Stimulated activated CD8-positive, alpha-beta memory T cell treated with anti-CD3 and anti-CD28 coated beads, Interleukin-4, amount 100 ng/mL, for 1 hour (primary cell): ENCODE measurements around the gene ART4.

Experiments used
- DNase-seq, 2 donors: peaks; one replicate each; pipeline ENCODE4 v3.0.0-alpha.2; 2020; ENCODE audit warnings: low read depth in 2 of 2, low spot score in 1 of 2

ART4 gene

DNA sequence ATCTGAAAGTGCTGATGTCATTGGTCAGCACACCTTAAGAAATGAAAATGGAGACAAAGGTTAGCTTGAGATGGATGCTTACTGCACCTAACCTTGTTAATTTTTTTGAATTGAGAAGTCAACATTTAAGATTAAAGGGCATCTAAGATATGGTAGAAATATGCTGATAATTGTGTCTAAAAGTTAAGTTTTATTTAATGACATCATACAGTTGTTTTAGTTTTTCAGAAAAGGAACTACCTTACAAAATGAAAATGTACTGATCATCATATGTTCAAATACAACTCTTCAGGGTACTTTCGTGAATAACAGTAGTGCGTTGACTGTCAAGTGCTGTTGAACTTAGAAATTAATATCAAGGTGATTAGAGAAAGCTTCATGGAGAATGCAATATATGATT, 31.8 kb downstream of the ART4 start:
- DNase-seq = no peak

DNA sequence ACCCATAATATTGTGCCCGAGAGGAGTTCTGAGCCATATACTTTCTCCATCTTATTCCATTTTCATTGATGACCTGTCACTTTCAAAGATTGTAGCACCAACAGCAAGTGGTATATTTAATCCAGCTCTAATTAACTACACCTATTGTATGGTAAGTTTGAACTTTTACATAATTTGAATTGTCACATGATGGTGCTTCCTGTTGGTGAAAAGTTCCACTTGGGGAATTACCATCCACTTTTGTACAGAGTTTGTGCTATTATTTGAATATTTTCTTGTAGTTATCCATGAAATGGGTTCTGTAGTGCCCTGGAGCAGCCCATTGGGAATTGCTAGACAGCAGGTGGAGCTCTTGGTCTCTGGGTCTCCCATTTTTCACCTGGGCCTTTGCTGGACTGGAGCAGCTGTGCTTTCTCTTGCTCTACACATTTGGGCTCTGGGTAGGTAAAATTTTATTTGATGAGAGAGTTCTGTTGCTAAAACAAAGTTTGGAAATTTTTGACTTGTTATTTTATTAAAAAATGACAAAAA, 32.3 kb downstream of the ART4 start:
- DNase-seq = no peak

DNA sequence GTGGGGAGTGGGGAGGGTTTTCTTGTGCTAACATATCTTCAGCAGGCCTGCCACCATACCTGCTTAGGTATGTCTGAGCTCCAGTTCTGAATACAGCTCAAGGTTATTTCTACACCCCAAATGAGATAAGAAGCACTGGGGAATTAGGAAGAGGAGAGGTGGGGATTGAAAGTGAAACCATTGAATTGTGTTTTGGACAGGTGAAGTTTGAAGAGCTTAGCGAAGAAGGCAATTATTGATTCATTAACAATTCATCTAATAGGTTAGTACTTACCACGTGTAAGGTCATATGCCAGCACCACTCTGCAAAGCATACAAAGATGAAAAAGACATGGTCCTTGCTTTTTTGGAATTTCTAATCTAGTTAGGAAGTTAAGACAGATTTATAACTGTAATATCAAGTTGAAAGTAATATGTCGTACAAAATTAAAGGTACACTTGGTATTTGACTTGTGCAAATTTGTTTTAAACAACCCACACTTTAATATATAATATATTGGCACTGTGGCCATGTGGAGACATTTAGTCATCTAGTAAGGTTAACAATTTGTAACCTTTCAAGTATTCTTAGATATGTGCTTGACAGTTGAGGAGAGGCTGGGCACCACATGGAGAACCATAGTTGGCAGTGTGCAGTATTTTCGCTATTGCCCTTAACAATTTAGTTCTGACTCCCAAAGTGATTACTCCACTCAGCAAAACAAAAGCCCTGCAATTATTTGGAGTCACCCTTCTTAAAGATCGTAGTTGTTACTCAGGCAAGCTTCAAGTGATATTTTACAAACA, 33.0 kb downstream of the ART4 start:
- no peak for DNase-seq

DNA sequence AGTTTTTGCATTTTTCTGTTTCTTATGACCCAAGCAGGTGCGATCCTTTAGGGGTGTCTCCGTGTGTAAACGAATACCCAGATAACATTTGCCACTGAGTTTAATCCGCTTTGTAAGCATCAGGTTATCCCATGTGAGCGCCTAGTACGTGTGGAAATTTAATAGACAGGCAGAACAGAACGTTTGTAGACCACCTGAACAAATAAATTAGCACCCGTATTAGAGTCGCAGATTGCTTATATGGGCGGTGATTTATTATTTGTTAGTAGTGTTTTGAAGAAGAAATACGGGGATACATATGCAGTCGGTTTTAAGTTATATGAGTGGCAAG, 39.5 kb downstream of the ART4 start:
- no peak for DNase-seq

DNA sequence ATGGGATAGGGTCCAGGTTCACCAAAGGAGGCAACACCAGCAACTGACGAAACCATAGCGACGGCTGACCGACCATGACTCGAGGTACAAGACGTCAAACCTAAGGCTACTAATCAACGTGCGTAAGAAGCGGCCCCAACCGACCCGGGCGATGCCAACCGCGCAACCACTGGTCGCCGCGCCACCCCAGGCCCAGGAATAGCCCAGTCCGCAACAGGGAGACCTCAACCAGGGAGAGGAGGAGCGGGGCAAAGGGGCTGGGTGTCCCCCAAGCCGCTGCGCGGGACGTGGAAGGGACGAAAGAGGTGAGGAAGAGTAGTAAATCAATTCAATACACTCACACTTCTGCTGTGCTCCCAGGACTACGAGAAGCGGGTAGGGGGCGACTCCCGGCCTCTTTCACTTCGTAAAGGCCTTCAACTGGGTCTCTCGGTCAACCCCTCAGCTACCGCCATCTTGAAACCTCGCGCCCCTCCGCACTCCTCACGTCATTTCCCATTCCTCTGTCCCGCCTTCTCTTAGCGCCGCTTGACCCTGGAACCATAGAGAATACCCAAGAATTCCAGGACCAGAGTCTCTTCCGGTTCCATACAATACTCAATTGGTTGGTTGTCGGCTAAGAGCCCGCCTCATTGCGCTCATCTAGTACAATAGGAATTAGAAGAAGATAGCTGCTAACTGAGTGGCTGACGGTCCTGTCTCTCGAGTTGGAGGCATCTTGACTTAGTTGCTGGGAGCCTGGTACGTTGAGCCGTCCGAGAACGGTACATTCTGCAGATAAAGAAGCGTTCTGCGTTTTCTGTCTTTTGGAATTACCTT, 40.1 kb downstream of the ART4 start, which contains the start of the genes C12orf60 and WBP11:
Gene C12orf60 (plus strand): TSS at position 660 of the 819 bp plus-strand sequence. CDS start 19,266 bp downstream, outside the sequence.
Gene WBP11 (minus strand): TSS at position 468 of the 819 bp plus-strand sequence. CDS start 2,095 bp downstream, outside the sequence.
- DNase-seq = peak; percentile 69 to 73

DNA sequence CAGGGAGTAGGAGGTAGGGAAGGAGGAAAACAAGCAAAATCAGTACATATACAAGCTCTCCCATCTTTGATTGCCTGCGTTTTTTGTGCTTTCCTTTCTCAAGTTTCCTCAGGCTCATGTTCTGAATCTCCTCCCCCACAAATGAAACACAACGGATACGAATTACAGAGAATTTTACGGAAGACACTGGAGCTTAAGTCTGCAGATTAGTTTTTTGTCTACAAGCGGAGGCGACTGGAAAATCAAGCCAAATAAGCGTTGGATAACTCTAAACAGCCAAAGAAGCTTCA, 40.7 kb downstream of the ART4 start:
- DNase-seq = no peak

DNA sequence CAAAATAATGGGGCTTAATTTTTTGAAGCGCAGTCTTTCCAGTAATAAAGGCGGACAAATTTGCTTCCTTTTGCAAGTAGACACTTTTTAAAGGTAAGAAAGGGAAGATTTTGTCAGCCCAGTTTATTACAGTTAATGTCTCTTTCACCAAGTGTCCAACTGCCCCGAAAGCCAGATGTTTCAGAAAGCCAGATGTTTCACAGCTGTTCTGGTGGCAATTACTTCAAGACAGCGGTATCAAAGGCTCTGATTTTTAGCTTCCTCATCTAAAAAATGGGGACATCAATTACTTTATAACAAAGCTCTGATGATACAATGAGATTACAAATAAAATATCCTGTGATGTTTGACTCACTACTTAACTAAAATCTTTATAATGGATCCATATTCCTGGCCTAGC, 41.1 kb downstream of the ART4 start:
- no peak for DNase-seq

DNA sequence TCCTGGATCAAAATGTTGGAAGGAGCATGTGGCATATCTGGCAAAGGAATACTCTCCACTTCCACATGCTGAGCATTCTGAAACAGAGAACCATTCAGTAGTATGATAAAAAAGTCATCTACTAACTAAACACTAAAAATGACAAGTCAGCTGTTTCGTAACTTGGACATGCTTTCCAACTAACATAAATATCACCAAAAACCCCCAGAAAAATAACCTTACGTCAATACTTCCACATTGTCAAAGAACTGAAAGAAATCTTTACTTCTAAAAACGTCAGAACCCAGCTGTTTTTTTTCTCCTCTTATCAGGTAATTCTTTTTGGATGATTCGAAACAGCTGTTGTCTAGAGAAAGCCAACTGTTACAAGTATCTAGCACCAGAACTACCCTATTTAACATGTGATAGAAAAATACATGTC, 48.3 kb downstream of the ART4 start:
- no peak for DNase-seq

DNA sequence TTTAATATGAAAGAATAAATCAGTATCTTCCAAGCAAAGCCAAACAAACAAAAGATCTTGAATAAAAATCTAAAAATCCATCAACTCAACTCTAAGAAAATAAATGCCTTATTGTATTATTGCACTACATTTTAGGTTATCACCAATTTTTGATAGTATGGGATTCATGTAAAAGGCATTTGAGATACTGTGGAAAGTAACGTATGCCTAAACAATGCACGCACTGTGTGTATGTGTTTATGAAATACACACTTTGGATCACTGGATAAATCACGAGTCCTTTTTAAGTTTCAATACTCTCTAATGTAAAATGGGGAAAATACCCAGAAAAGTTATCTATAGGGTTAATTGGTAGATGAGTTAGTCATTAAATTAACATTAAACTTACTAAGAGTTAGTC, 57.8 kb downstream of the ART4 start:
- no peak for DNase-seq

DNA sequence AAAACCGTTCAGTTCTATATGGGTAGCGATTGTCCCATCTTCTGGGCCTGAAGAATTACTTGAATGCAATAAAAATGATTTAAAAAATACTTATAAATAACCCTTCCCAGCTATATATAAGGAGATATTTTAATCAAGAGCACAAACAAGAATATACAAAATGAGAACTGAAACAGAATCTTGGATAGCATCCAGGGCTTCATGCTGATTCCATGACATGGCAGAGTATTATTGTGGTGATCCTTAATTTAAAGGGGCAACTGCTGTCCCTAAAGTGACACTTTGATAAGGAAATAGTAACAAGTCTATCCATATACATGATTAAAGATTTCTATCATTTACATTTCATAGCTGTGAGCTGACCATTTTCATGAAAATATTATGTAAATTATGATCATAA, 58.9 kb downstream of the ART4 start:
- DNase-seq = no peak

DNA sequence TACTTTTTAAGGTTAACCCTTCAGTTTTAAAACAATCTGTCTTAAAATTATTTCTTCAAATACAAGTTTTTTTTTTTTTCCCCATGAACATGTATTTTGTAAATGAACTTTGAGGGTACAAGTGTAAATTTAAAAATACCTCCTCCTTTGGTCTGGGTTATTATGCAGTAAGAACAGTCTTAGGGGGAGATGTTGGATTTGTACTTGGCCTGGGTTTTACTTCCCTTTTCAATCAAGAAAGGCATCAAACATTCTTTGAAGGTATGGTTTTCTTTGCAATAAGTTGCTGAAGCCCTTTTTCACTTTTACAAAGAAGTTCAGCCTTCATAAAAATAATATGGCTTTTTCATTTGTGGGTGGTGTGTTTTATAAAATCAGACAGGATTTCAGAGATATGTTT, 60.6 kb downstream of the ART4 start:
- DNase-seq = no peak

DNA sequence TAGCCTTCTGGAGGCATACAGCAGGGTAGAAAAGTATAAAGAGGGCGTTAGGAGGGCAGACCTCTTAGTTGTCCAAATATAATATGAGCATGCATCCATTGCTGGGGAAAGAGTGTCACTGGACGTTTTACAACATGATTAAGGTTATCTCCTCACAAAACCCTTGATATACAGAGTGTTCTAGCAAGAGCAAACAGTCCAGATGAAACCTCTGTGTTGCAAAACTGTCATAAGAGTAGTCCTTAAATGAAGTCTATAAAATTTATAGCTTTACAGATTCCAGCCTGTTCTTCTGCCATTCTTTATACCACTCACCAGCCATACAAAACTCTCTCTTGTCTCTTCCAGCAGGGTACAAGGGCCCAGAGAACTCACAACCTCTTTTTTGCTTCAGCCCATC, 61.8 kb downstream of the ART4 start:
- DNase-seq = no peak

DNA sequence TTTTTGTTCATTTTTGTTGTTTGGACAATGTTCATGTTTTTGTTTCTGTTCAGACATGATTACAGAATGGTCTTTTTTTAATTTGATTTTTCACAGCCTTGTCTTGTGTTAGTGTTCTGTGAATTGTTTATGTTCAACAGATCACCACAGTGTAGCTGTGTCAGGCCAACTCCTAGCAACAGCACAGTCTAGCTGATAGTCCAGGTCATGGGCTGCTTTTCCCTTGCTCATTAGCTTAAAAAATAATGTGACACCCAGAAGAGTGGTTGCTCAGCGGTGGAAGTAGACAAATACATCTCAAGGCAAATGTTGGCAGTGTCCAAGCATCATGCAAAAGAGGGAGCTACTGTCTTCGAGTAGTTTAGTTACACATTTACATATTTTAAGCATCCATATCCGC, 62.5 kb downstream of the ART4 start:
- no peak for DNase-seq

DNA sequence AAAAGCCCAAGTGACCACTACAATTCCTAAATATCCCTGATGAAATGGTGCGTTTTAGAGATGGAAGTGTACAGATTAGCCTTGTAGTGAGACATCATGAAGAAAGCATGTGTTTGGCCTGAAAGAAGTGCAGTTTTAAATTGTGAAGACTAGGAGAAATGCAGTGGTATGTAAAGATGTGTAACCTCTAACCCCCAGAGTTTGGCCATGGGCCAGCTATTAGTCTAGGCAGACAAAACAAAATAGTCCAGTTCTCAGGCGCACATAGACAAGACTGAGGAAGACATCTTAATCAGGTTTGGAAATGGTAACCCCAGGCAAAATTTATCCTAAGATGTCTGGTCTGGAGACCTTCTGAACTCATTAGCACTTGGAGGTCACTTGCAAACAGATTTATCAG, 63.5 kb downstream of the ART4 start:
- DNase-seq = no peak

DNA sequence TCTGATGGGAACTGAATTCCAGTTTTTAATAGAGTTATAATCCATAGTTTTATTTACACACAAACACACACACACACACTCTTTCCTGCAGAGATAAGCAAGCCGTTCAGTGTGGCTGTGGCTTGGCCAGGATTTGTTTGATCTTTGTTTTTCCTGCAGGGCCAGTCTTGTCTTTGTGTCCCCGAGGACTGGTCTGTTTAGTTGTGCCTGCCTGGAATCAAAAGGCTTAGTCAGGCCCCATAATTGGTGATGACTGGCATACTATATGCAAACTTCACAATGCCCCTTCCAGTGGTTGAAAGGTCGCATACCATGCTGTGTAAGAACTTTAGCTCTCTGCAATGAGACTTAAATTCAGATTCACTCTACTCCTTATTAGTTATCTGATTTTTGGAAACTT, 66.1 kb downstream of the ART4 start:
- no peak for DNase-seq

DNA sequence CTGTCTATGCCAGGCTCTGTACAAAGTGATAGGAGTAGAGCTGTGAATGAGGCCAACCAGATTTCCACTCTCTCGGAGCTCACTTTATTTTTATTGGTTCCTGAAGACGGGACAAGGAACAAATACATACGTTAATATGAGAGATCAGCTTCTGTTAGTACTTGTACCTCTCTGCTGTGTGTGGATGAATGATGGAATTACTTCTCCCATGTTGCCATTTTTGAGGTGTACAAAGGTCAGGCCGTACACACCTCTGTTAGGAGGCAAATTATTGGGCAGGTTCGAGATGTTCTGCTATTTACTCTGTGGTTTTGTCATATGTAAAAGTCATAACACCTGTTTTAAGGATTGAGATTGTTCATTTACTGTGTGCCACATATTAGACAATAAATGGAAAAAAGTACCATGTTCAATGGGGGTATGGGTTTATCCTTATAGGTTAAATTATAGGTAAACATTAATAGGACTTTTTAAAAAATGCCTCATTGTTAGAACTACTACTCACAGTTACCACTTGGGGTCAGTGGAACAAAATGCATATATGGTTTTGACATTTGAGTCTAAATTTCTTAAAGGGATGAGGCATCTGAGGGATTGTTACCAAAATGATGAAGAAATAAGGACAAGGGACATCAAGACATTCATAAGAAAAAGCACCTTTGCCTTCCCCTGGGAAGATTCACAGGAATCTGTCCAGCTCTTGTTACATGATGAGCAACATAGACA, 66.9 kb downstream of the ART4 start:
- no peak for DNase-seq

DNA sequence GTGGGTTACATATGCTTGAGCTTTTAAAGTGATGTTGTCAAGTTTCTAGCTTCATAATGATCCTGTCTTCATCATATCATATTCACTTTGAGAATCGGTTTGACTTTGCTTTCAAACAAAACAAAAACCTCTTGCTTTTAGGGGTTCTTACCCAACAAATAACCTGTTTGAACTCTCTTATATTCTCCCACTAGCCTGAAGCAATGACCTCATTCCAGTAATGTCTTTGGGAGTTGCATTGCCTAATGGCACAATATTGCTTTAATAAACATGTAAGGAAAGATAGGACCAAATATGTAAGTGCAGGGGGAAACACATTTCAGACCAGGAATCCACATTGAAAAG, 67.7 kb downstream of the ART4 start:
- no peak for DNase-seq
